Fibroblast of skin of scalp (primary cell): Measurements from ENCODE around the gene TFPT.

ENCODE experiments used
- DNase-seq: peaks from one replicate; pipeline ENCODE4 v3.0.0-alpha.2; 2013

TFPT gene

GRCh38 chr19:54069470-54069869 is 46.0 kb downstream of the TFPT start:
- DNase-seq = no peak

- no peak for DNase-seq
Observed at GRCh38 chr19:54063350-54064116, 51.9 kb downstream of the TFPT start, which contains the start of gene VSTM1. TSS of gene VSTM1 (minus strand) at chr19:54063897. CDS start at chr19:54063777, 120 bp downstream.

- DNase-seq = no peak
Observed at GRCh38 chr19:54062643-54063042, 52.8 kb downstream of the TFPT start.
